ENCODE results near the gene RNF5.

The RNF5 gene, protein sequence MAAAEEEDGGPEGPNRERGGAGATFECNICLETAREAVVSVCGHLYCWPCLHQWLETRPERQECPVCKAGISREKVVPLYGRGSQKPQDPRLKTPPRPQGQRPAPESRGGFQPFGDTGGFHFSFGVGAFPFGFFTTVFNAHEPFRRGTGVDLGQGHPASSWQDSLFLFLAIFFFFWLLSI

GRCh38 chr6:32177788-32178546 lies at the start of gene RNF5:
Gene RNF5, plus strand, starts transcription at chr6:32178405. Its CDS starts 107 bp downstream, at chr6:32178512.
- peak within 1 kb of the TSS; percentile 96 for H3K4me3 ChIP-seq (ENCODE audit: low read depth, low read length)
- TF ChIP-seq POLR2A (IDR thresholded peaks at IDR 0.05; ENCODE audit: extremely low read depth, insufficient read length) = peak; percentile 47
- TF ChIP-seq CTCF (IDR thresholded peaks at IDR 0.05; ENCODE audit: low read depth, low read length) = no peak
- peak; percentile 34; the same call in 1 of the 2 replicates for TF ChIP-seq MYC (IDR thresholded peaks at IDR 0.05; ENCODE audit: low read depth, low read length)
- TF ChIP-seq MAX (IDR thresholded peaks at IDR 0.05; ENCODE audit: low read depth, low read length) = peak; percentile 82
- DNase-seq (ENCODE audit: low read depth) = peak; percentile 100

DNA sequence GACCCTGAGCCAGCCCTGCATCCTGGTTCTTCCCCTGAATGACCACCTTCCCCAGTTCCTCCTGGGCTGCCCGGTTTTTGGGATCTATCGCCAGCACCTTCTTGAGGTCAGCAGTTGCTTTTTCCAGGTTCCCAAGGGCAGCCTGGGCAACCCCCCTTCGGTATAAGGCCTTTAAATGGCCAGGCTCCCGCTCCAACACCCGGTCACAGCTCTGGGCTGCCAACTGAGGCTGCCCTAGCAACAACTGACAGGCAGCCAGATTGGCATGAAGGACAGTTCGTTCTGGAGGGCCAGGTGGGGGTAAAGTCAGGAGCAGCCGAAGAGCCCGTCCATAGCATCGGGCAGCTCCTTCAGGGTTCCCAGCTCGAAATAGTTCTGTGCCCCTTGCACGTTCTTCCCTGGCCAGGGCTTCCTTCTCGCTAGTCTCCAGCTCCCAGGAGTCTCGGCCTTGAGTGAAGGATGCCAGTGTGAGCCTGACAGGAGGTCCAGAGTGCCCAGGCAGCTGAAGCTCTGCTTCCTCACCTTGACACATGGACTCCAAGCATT lies 49.4 kb upstream of the RNF5 start:
- peak overlapping the region; percentile 88 for H3K4me3 ChIP-seq (ENCODE audit: low read depth, low read length)
- DNase-seq (ENCODE audit: low read depth) = no peak
- TF ChIP-seq MYC (IDR thresholded peaks at IDR 0.05; ENCODE audit: low read depth, low read length) (no peak), CTCF (IDR thresholded peaks at IDR 0.05; ENCODE audit: low read depth, low read length) (no peak), MAX (IDR thresholded peaks at IDR 0.05; ENCODE audit: low read depth, low read length) (no peak), POLR2A (IDR thresholded peaks at IDR 0.05; ENCODE audit: extremely low read depth, insufficient read length) (no peak)

- TF ChIP-seq CTCF (IDR thresholded peaks at IDR 0.05; ENCODE audit: low read depth, low read length) = no peak
- no peak for TF ChIP-seq POLR2A (IDR thresholded peaks at IDR 0.05; ENCODE audit: extremely low read depth, insufficient read length)
- TF ChIP-seq MYC (IDR thresholded peaks at IDR 0.05; ENCODE audit: low read depth, low read length) = no peak
- TF ChIP-seq MAX (IDR thresholded peaks at IDR 0.05; ENCODE audit: low read depth, low read length) = no peak
- DNase-seq (ENCODE audit: low read depth) = no peak
- peak overlapping the region; percentile 88 for H3K4me3 ChIP-seq (ENCODE audit: low read depth, low read length)
These were observed 48.7 kb upstream of the RNF5 start for GRCh38 chr6:32129297-32130088.

GRCh38 chr6:32131439-32131948 lies 46.7 kb upstream of the RNF5 start:
- H3K4me3 ChIP-seq (ENCODE audit: low read depth, low read length) = no peak overlapping the region
- no peak for TF ChIP-seq POLR2A (IDR thresholded peaks at IDR 0.05; ENCODE audit: extremely low read depth, insufficient read length)
- TF ChIP-seq CTCF (IDR thresholded peaks at IDR 0.05; ENCODE audit: low read depth, low read length) = no peak
- no peak for TF ChIP-seq MYC (IDR thresholded peaks at IDR 0.05; ENCODE audit: low read depth, low read length)
- TF ChIP-seq MAX (IDR thresholded peaks at IDR 0.05; ENCODE audit: low read depth, low read length) = no peak
- no peak for DNase-seq (ENCODE audit: low read depth)

DNA sequence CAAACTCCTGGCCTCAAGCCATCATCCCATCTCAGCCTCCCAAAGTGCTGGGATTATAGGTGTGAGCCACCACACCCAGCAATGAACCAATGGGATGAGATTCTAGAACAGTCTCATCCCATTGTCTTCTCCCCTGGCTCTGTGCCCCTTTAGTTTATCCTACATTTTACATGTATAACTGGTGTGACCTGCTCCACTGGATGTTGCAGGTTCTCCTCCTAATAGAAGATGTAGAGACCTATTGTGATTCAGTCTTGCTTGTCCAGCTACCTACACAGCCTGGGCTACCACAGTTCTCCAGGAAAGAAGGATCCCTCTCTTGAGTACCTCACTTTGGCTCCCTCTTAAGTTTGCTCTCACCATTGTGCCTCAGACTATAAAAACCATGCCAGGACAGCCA lies 46.1 kb upstream of the RNF5 start:
- H3K4me3 ChIP-seq (ENCODE audit: low read depth, low read length) = no peak overlapping the region
- TF ChIP-seq MAX (IDR thresholded peaks at IDR 0.05; ENCODE audit: low read depth, low read length) (no peak), MYC (IDR thresholded peaks at IDR 0.05; ENCODE audit: low read depth, low read length) (no peak), CTCF (IDR thresholded peaks at IDR 0.05; ENCODE audit: low read depth, low read length) (no peak), POLR2A (IDR thresholded peaks at IDR 0.05; ENCODE audit: extremely low read depth, insufficient read length) (no peak)
- no peak for DNase-seq (ENCODE audit: low read depth)
